HCT116 (cell line): ENCODE results near the gene SEC24D. TPM values are rescaled to one million over a fixed set of nuclear protein-coding genes. Genes with fewer than 3 reads are reported as not detected.

Source experiments
- ATAC-seq: fragments of 200-7000 bp; cut with Tn5 transposase; 2 replicates; pipeline ENCODE4 v1.9.1; 2020; ENCODE audit warnings: mild to moderate bottlenecking, moderate library complexity
- BruUV-seq: library from RNA; stranded (reverse); fragments of 400-500 nt; replicated peaks from 2 replicates; lab custom pipeline; 2021; lab: Mats Ljungman, UMichigan
- CTCF ChIA-PET: fragments of 300-600 bp; sonication (Branson Sonifier 250); formaldehyde crosslinking; loops from one replicate; lab custom pipeline; 2021; ENCODE audit warnings: antibody characterized with exemption; lab: Charles Lee
- POLR2A ChIA-PET: fragments of 300-600, 350-600 bp; sonication (Branson Sonifier 250); formaldehyde crosslinking; loops from one replicate; lab custom pipeline; 2021; ENCODE audit warnings: antibody characterized with exemption; lab: Charles Lee
- RAD21 ChIA-PET, 2 experiments: fragments of 300-600 bp; sonication (Branson Sonifier 250); formaldehyde crosslinking; loops; one replicate each; lab custom pipeline; 2023; ENCODE audit warnings: low total read pairs in 2 of 2; ENCODE audit not compliant: uncharacterized antibody in 2 of 2, unreplicated experiment in 2 of 2, low non-redundant PET in 1 of 2; lab: Charles Lee
- DNase-seq: peaks from one replicate; pipeline ENCODE4 v3.0.0-alpha.2; 2010; ENCODE audit warnings: low read depth, low spot score
- H2AFZ ChIP-seq: fragments of 200-600 bp; shearing (Covaris generic), sonication (generic); 2 replicates; pipeline ENCODE4 v1.6.1; 2017; ENCODE audit warnings: low read depth, mixed run types, mixed read lengths, antibody characterized with exemption, low read length; ENCODE audit not compliant: poor library complexity, severe bottlenecking
- H3K27ac ChIP-seq: 2 replicates; pipeline ENCODE4 v1.5.1; 2012; ENCODE audit warnings: low read depth, low read length
- H3K27me3 ChIP-seq: fragments of 200-600 bp; sonication (generic); 2 replicates; pipeline ENCODE4 v1.6.1; 2016; ENCODE audit warnings: mixed run types, low read length, mixed read lengths; ENCODE audit not compliant: insufficient read depth
- H3K36me3 ChIP-seq, 2 experiments: fragments of 200-500 bp in 1 of 2; fragments of 200-600 bp in 1 of 2; sonication (Bioruptor generic) in 1 of 2; sonication (generic) in 1 of 2; 2 replicates each; pipeline versions ENCODE4 v1.5.1 to v1.6.1; 2014 to 2016; ENCODE audit warnings: low read length in 2 of 2, inconsistent platforms in 1 of 2, mixed read lengths in 1 of 2, mixed run types in 1 of 2; ENCODE audit not compliant: insufficient read depth in 2 of 2, control insufficient read depth in 1 of 2
- H3K4me1 ChIP-seq, 2 experiments: fragments of 200-600 bp in 1 of 2; sonication (generic) in 1 of 2; 2 replicates each; pipeline versions ENCODE4 v1.5.1 to v1.6.1; 2012 to 2017; ENCODE audit warnings: low read length in 2 of 2, inconsistent platforms in 1 of 2, mild to moderate bottlenecking in 1 of 2, mixed read lengths in 1 of 2, mixed run types in 1 of 2, moderate library complexity in 1 of 2; ENCODE audit not compliant: insufficient read depth in 2 of 2, control insufficient read depth in 1 of 2
- H3K4me2 ChIP-seq: fragments of 200-600 bp; sonication (generic); 2 replicates; pipeline ENCODE4 v1.6.1; 2017; ENCODE audit warnings: mixed run types, low read length, mixed read lengths
- H3K4me3 ChIP-seq, 2 experiments: fragments of 200-600 bp in 1 of 2; sonication (generic) in 1 of 2; replicated peaks in 1 of 2; 2 replicates each; pipeline ENCODE4 v1.5.1; 2011 to 2016; ENCODE audit warnings: low read length in 2 of 2, control low read depth in 1 of 2, low read depth in 1 of 2, mild to moderate bottlenecking in 1 of 2, mixed read lengths in 1 of 2, mixed run types in 1 of 2
- H3K79me2 ChIP-seq: fragments of 200-600 bp; sonication (generic); 2 replicates; pipeline ENCODE4 v1.6.1; 2017; ENCODE audit warnings: mild to moderate bottlenecking, mixed run types, low read length, moderate library complexity, mixed read lengths; ENCODE audit not compliant: insufficient read depth
- H3K9ac ChIP-seq: fragments of 200-600 bp; sonication (generic); 2 replicates; pipeline ENCODE4 v1.6.1; 2016; ENCODE audit warnings: low read length, mixed read lengths
- H3K9me2 ChIP-seq: fragments of 200-600 bp; sonication (generic), shearing (Covaris generic); 2 replicates; pipeline ENCODE4 v1.6.1; 2017; ENCODE audit warnings: mixed run types, mild to moderate bottlenecking, moderate library complexity; ENCODE audit not compliant: insufficient read depth
- H3K9me3 ChIP-seq, 2 experiments: fragments of 200-500 bp in 1 of 2; fragments of 200-600 bp in 1 of 2; sonication (Bioruptor generic) in 1 of 2; sonication (generic) in 1 of 2; 2 replicates each; pipeline ENCODE4 v1.6.1; 2014 to 2017; ENCODE audit warnings: low read length in 2 of 2, mixed read lengths in 2 of 2, inconsistent platforms in 1 of 2, low read depth in 1 of 2, mild to moderate bottlenecking in 1 of 2, mixed run types in 1 of 2, moderate library complexity in 1 of 2; ENCODE audit not compliant: control insufficient read depth in 1 of 2, insufficient read depth in 1 of 2
- H4K20me1 ChIP-seq: fragments of 200-600 bp; sonication (generic), shearing (Covaris generic); 2 replicates; pipeline ENCODE4 v1.6.1; 2017; ENCODE audit warnings: mixed run types, mild to moderate bottlenecking, moderate library complexity; ENCODE audit not compliant: insufficient read depth
- CEBPB ChIP-seq: IDR thresholded peaks from 2 replicates; pipeline ENCODE4 v1.6.1; 2012; ENCODE audit warnings: low read depth
- CTCF ChIP-seq, 3 experiments: fragments of 200-600 bp in 1 of 3; sonication (generic) in 1 of 3; IDR thresholded peaks in 2 of 3; conservative IDR thresholded peaks in 1 of 3; 2 replicates each; pipeline ENCODE4 v1.5.1; 2012 to 2017; ENCODE audit warnings: low read depth in 2 of 3, low read length in 2 of 3, antibody characterized with exemption in 1 of 3, borderline replicate concordance in 1 of 3, control low read depth in 1 of 3, mild to moderate bottlenecking in 1 of 3, mixed read lengths in 1 of 3, mixed run types in 1 of 3, moderate library complexity in 1 of 3; ENCODE audit not compliant: insufficient read depth in 1 of 3
- EGR1 ChIP-seq: IDR thresholded peaks from 2 replicates; pipeline ENCODE4 v1.6.1; 2012; ENCODE audit warnings: low read depth
- EZH2 ChIP-seq: fragments of 200-600 bp; sonication (generic); IDR thresholded peaks from 2 replicates; pipeline ENCODE4 v1.6.1; 2017; ENCODE audit warnings: antibody characterized with exemption, mixed run types
- RAD21 ChIP-seq: IDR thresholded peaks from 2 replicates; pipeline ENCODE4 v1.6.1; 2012; ENCODE audit warnings: low read depth, mild to moderate bottlenecking
- SRF ChIP-seq: IDR thresholded peaks from 2 replicates; pipeline ENCODE4 v1.6.1; 2012; ENCODE audit warnings: low read depth
- intact Hi-C: fragments of 100-400 bp; cut with micrococcal nuclease; formaldehyde crosslinking; loops from 2 replicates; pipeline ENCODE4 v1.10.0; 2022
- total RNA-seq: library from RNA; stranded (reverse); gene quantifications from one replicate; pipeline ENCODE4 v1.2.1, GENCODE V29; 2021; ENCODE audit not compliant: unreplicated experiment
- TF ChIP-seq, protein P1 (sequence below): IDR thresholded peaks from 2 replicates; pipeline ENCODE4 v1.6.1; 2012

The SEC24D gene
- total RNA-seq, 1 experiment from 2014 or later = 28.5 TPM

GRCh38 chr4:118683513-118683912 is 152.4 kb downstream of the SEC24D start (continued):
- TF ChIP-seq, protein P1, sequence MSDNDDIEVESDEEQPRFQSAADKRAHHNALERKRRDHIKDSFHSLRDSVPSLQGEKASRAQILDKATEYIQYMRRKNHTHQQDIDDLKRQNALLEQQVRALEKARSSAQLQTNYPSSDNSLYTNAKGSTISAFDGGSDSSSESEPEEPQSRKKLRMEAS = peak; percentile 18; the same call in 1 of the 2 replicates
- TF ChIP-seq CEBPB = no peak
- TF ChIP-seq EZH2 = no peak

DNA sequence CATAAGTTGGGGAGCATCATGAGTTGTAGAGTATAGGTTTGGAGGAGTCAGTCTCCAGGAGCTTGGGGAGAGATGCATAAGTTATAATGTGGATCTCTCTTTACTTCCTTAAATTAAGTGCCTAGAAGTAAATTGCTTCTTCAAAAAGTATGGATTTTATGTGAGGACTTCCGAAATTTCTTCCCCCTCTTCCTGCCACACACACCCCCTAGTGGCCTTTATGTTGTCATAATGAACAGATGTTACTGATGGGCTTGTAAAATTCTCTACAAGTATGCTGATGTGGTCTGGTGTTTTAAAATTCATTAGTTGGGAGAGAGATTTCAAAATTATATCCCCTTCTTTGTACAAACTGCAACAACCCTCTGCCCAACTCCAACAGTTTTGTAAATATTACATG is 153.0 kb downstream of the SEC24D start:
- H2AFZ ChIP-seq = peak overlapping the region; percentile 85
- RAD21 ChIA-PET = no interaction called here

More for the DNA sequence above, 153.0 kb downstream of the SEC24D start:
- no peaks in the 10 kb centered on the region for H3K9me2 ChIP-seq
- peaks cover 3 to 27% of the 10 kb centered on the region in 2 experiments; a peak in 3 of 4 replicates for H3K4me1 ChIP-seq
- H3K79me2 ChIP-seq = peaks cover 26% of the 10 kb centered on the region
- TF ChIP-seq EGR1 = no peak
- no peak for TF ChIP-seq SRF
- TF ChIP-seq CTCF (IDR thresholded peaks at IDR 0.05 in 2 of 3, conservative IDR thresholded peaks at IDR 0.05 in 1 of 3; ENCODE audit: borderline replicate concordance in 1 of 3, insufficient read depth in 1 of 3, low read depth in 2 of 3, low read length in 2 of 3) = peak; percentile 52 to 69 (median 67); a peak in 5 of 6 replicates
- TF ChIP-seq RAD21 = peak; percentile 46
- TF ChIP-seq, all 23 proteins: peak for 2
- no peaks in the 10 kb centered on the region for H4K20me1 ChIP-seq
- H3K36me3 ChIP-seq = no peaks in the 10 kb centered on the region
- peak overlapping the region; percentile 56 for H3K4me2 ChIP-seq
- no peak overlapping the region for H3K9ac ChIP-seq
- ATAC-seq = peak; percentile 43
- POLR2A ChIA-PET = no interaction called here
- BruUV-seq = no TSS peak
- no peak for DNase-seq
- H3K27ac ChIP-seq = no peak overlapping the region
- H3K4me3 ChIP-seq = peak overlapping the region; percentile 1 to 9; a peak in 2 of 4 replicates
- H3K9me3 ChIP-seq = no peaks in the 10 kb centered on the region
- H3K27me3 ChIP-seq = no peaks in the 10 kb centered on the region
- intact Hi-C loops = loop anchor here (2.0 kb wide), 1 partner anchor 142 kb away; no protein-coding TSS in a partner anchor
- CTCF ChIA-PET = interaction anchor here (0.8 to 1.5 kb wide), 3 partner anchors 12 to 329 kb away, joined by 3 read pairs; partner anchors contain the start of gene PRSS12
